ENCODE data around the gene HNRNPM.

DNA sequence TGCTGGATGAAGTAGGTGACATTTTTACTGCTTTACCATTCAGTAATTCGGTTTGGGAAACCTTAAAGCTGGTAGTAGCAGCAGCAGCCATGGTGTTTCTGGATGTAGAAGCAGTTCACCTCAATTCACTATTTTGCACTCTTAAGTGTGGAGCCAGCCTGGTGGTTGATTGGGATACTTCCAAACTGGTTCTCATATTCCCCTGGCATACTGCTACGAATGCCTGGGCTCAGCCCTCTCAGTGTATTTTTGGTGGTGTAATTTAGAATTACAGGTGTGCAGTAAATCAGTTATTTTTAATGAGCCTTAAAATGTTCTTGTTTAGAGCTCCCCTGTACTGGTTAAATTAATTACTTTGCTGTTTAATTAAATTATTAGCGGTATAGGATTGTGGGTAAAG lies 12.4 kb downstream of the HNRNPM start:
- TF ChIP-seq, protein P1, sequence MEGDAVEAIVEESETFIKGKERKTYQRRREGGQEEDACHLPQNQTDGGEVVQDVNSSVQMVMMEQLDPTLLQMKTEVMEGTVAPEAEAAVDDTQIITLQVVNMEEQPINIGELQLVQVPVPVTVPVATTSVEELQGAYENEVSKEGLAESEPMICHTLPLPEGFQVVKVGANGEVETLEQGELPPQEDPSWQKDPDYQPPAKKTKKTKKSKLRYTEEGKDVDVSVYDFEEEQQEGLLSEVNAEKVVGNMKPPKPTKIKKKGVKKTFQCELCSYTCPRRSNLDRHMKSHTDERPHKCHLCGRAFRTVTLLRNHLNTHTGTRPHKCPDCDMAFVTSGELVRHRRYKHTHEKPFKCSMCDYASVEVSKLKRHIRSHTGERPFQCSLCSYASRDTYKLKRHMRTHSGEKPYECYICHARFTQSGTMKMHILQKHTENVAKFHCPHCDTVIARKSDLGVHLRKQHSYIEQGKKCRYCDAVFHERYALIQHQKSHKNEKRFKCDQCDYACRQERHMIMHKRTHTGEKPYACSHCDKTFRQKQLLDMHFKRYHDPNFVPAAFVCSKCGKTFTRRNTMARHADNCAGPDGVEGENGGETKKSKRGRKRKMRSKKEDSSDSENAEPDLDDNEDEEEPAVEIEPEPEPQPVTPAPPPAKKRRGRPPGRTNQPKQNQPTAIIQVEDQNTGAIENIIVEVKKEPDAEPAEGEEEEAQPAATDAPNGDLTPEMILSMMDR (IDR thresholded peaks at IDR 0.05; ENCODE audit: poor library complexity) = no peak
- TF ChIP-seq EZH2phosphoT487 (IDR thresholded peaks at IDR 0.05; ENCODE audit: low read depth, severe bottlenecking, unreplicated experiment) = no peak
- no peak for TF ChIP-seq EZH2 (IDR thresholded peaks at IDR 0.05; ENCODE audit: borderline replicate concordance)

All from hepatocyte (in vitro differentiated cells).